Brain microvascular endothelial cell (primary cell): ENCODE results near the gene CAST.

Experiments
- DNase-seq: peaks from one replicate; pipeline ENCODE4 v3.0.0-alpha.2; 2020
- H3K27ac ChIP-seq: fragments of 250-450 bp; sonication (Bioruptor Pico); 2 replicates; pipeline ENCODE4 v1.5.1; 2020; ENCODE audit warnings: mild to moderate bottlenecking, moderate library complexity
- H3K27me3 ChIP-seq: fragments of 250-450 bp; sonication (Bioruptor Pico); replicated peaks from 2 replicates; pipeline ENCODE4 v1.5.1; 2020; ENCODE audit warnings: mild to moderate bottlenecking
- H3K36me3 ChIP-seq: fragments of 250-450 bp; sonication (Bioruptor Pico); replicated peaks from 2 replicates; pipeline ENCODE4 v1.5.1; 2020; ENCODE audit warnings: mild to moderate bottlenecking
- H3K4me3 ChIP-seq: 2 replicates; pipeline ENCODE4 v1.5.1; 2011; ENCODE audit warnings: low read depth, mild to moderate bottlenecking, control low read depth, low read length, moderate library complexity
- CTCF ChIP-seq: IDR thresholded peaks from 2 replicates; pipeline ENCODE4 v1.5.1; 2011; ENCODE audit warnings: low read depth, mild to moderate bottlenecking, moderate library complexity, low read length, control low read depth, inconsistent platforms; ENCODE audit errors: missing control alignments
- in situ Hi-C: cut with HindIII; loops from 2 replicates; pipeline ENCODE4 v1.10.0; 2017; ENCODE audit warnings: low sequenced_read_pairs, low pct_ligation_motif_present

Gene CAST

GRCh38 chr5:96663608-96664007, 1.4 kb downstream of the CAST start:
- in situ Hi-C loops = no loop called here
- peak overlapping the region; percentile 84 for H3K4me3 ChIP-seq
- H3K36me3 ChIP-seq = no peaks in the 10 kb centered on the region
- no peaks in the 10 kb centered on the region for H3K27me3 ChIP-seq
- no peak overlapping the region for H3K27ac ChIP-seq
- DNase-seq = no peak
- TF ChIP-seq CTCF = no peak

GRCh38 chr5:96664669-96665068, 2.5 kb downstream of the CAST start:
- H3K4me3 ChIP-seq = no peak overlapping the region
- no peak for TF ChIP-seq CTCF
- no peaks in the 10 kb centered on the region for H3K36me3 ChIP-seq
- no peak for DNase-seq
- in situ Hi-C loops = no loop called here
- no peak overlapping the region for H3K27ac ChIP-seq
- H3K27me3 ChIP-seq = no peaks in the 10 kb centered on the region

- no peak overlapping the region for H3K27ac ChIP-seq
- no peaks in the 10 kb centered on the region for H3K36me3 ChIP-seq
- H3K27me3 ChIP-seq = no peaks in the 10 kb centered on the region
- DNase-seq = no peak
- TF ChIP-seq CTCF = no peak
- in situ Hi-C loops = no loop called here
- H3K4me3 ChIP-seq = no peak overlapping the region
These were observed 6.5 kb downstream of the CAST start for GRCh38 chr5:96668725-96669124.

- Histone ChIP-seq H3K27ac (no peak overlapping the region), H3K36me3 (no peaks in the 10 kb centered on the region), H3K4me3 (no peak overlapping the region), H3K27me3 (no peaks in the 10 kb centered on the region)
- no peak for DNase-seq
- in situ Hi-C loops = no loop called here
- no peak for TF ChIP-seq CTCF
These were observed 7.7 kb downstream of the CAST start for GRCh38 chr5:96669909-96670308.

GRCh38 chr5:96671441-96671840, 9.3 kb downstream of the CAST start:
- DNase-seq = no peak
- Histone ChIP-seq H3K27me3 (no peaks in the 10 kb centered on the region), H3K36me3 (no peaks in the 10 kb centered on the region), H3K4me3 (no peak overlapping the region), H3K27ac (no peak overlapping the region)
- TF ChIP-seq CTCF = no peak
- in situ Hi-C loops = no loop called here

- no peak for TF ChIP-seq CTCF
- in situ Hi-C loops = no loop called here
- Histone ChIP-seq H3K4me3 (no peak overlapping the region), H3K36me3 (peaks cover 1% of the 10 kb centered on the region), H3K27ac (no peak overlapping the region), H3K27me3 (no peaks in the 10 kb centered on the region)
- DNase-seq = no peak
These were observed 11.0 kb downstream of the CAST start for GRCh38 chr5:96673127-96673526.
